Fibroblast of villous mesenchyme (primary cell): Measurements from ENCODE around the gene TMEM72. TPM values are rescaled to one million over a fixed set of nuclear protein-coding genes. Genes with fewer than 3 reads are reported as not detected.

Experiments
- DNase-seq: peaks from one replicate; pipeline ENCODE4 v3.0.0-alpha.2; 2010; ENCODE audit warnings: low read depth
- H3K4me3 ChIP-seq: 2 replicates; pipeline ENCODE4 v1.5.1; 2011; ENCODE audit warnings: low read depth, mild to moderate bottlenecking, low read length
- CTCF ChIP-seq: IDR thresholded peaks from 2 replicates; pipeline ENCODE4 v1.5.1; 2012; ENCODE audit warnings: low read depth, mild to moderate bottlenecking, low read length; ENCODE audit not compliant: insufficient read depth
- total RNA-seq: library from RNA; depleted of rRNA; stranded (reverse); fragments of >200 nt; gene quantifications from 2 replicates; pipeline ENCODE4 v1.2.3, GENCODE V29; 2012

TMEM72 gene
- total RNA-seq, 1 donor: not detected

DNA sequence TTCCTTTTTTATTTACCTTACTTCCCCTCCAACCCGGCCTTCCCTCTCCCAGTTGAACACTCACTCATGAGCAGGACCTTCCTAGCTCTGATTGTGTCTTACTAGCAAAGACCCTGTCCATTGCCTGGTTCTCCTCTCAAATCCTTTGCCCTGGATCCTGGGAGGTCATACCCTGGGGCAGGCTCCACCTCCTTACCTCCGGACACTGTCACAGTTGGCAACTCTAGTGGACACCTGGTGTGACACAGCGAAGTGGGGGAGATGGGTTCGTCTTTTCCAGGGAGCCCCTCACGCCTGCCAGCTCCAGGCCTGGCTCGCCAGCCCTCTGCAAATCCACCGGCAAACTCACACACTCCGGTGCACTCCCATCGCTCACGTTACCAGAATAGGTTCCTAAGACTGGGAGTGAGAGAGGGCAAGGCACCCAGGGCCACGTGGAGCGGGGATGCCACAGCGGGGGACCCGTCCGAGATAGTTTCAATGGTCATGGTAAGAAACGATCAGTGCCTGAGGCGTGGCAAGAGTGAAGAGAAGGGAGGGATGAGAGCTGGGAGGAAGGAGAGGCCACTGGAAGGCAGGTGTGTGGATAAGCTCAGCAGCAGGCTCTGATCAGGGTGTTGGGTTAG lies 30.9 kb upstream of the TMEM72 start:
- TF ChIP-seq CTCF: no peak
- no peak for DNase-seq
- H3K4me3 ChIP-seq: no peak overlapping the region

- TF ChIP-seq CTCF: no peak
- DNase-seq: no peak
Observed at GRCh38 chr10:44881649-44882048, 29.5 kb upstream of the TMEM72 start.

DNA sequence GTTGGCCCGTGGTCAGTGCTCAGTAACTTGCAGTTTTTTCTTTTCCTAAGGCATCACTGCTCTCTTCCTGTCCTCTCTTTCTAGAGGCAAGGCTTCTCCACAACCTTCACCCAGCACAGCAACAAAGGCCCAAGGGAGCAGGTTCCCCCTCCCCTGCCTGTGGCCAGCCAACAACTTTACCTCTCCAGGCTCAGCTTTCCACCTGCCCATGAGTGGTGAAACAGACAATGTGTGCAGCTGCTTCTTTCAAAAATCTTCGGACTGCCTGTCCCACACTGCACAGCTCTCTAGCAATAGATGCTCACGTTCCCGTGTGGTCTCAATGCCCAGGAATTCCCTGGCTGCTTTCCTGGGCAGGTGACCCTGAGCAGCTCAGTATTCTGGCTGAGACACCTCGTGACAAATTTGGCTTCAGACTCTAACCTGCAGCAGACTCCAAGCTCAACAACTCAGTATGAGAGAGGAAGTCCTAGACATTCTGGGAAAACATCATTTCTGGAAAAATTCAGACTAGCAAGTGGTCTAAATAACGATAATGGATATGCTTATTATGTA lies 28.9 kb upstream of the TMEM72 start:
- no peak for DNase-seq
- TF ChIP-seq CTCF: no peak
- H3K4me3 ChIP-seq: no peak overlapping the region

More at GRCh38 chr10:44881649-44882048, 29.5 kb upstream of the TMEM72 start:
- H3K4me3 ChIP-seq: no peak overlapping the region

- DNase-seq: no peak
- H3K4me3 ChIP-seq: no peak overlapping the region
- no peak for TF ChIP-seq CTCF
Observed at GRCh38 chr10:44883593-44884331, 27.4 kb upstream of the TMEM72 start.

DNA sequence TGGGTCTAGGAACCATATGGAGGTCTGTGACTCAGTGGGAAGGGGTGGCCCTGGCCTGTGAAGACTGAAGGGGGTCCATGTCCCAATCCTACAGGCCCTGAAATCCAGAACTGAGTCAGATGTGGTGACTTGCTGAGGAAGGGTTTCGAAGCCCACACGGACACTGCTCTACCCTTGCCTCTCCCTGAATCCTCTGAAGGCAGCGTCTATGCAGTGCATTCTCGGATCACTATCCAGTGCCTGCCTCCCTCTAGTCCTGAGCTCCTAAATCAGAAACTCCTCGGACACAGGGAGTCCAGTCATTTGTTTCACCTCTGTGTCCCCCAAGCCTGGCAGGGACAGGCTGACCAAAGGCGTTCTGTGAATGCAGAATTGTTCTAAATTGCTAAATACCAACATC lies 25.4 kb upstream of the TMEM72 start:
- no peak for TF ChIP-seq CTCF
- no peak for DNase-seq
- no peak overlapping the region for H3K4me3 ChIP-seq

DNA sequence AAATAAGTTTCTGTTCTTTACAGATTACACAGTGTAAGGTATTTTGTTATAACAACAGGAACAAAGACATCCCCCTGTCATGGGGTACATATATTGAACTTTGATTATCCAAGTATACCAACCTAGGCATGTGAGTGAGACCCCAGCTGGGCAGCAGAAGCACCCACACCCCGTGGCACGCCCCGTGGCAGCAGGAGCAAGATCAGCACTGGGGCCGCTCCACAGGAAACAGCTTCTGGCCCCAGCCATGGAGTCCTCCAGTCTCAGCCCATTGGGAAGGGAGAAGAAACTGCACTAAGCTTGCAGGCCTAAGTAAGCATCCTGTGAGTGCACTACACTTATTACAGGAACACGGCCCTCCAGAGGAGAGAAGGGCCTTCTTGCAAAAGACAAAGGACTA lies 24.2 kb upstream of the TMEM72 start:
- H3K4me3 ChIP-seq: no peak overlapping the region
- no peak for TF ChIP-seq CTCF
- DNase-seq: no peak
